Measurements from ENCODE around the gene OIP5.
"Not testable (repeated sequence)": the region's sequence is repeated elsewhere in the genome, so short reads cannot be mapped to it uniquely, and the experiment has no call there.

The OIP5 gene

DNA sequence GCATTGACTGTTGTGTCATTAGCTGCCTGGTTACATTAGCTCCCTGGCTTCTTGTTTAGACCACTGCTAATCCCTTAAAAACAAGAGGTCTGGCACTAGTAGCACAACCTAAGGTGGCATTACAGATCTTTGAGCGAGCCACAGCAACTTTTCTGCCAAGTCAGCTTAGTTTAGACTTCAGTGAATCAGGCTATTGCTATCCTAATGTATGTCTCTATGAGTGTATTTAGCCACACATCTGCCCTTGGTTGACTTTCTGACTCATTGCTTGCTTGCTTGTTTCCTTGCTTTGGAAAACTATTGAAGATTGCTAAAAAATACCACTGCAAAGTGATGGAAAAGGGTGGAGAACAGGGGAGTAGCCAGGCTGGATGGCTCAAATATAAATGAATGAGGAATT is 51.2 kb downstream of the OIP5 start:
- H3K9ac ChIP-seq: peak overlapping the region in 1 of 11 experiments; percentile 32; a peak in 1 of 22 replicates
- no peak for TF ChIP-seq Cebpa-rat (IDR thresholded peaks at IDR 0.05)
- no peaks in the 10 kb centered on the region for H3K27me3 ChIP-seq
- H3K4me1 ChIP-seq: peaks cover 19 to 38% (median 33%) of the 10 kb centered on the region in 10 experiments
- H3K27ac ChIP-seq: no peak overlapping the region; a peak in 1 of 22 replicates
- H3K9me3 ChIP-seq (replicated peaks in 1 of 11): no peaks in the 10 kb centered on the region
- H3K36me3 ChIP-seq: peaks cover 36 to 61% (median 44%) of the 10 kb centered on the region in 11 experiments
- no peak overlapping the region for H3K4me3 ChIP-seq
- H4K20me1 ChIP-seq: peaks cover 0 to 9% (median 0%) of the 10 kb centered on the region in 11 experiments; a peak in 6 of 22 replicates
- peak overlapping the region in 3 of 11 experiments; percentile 13 to 78 (median 23); a peak in 3 of 22 replicates for H3K4me2 ChIP-seq

DNA sequence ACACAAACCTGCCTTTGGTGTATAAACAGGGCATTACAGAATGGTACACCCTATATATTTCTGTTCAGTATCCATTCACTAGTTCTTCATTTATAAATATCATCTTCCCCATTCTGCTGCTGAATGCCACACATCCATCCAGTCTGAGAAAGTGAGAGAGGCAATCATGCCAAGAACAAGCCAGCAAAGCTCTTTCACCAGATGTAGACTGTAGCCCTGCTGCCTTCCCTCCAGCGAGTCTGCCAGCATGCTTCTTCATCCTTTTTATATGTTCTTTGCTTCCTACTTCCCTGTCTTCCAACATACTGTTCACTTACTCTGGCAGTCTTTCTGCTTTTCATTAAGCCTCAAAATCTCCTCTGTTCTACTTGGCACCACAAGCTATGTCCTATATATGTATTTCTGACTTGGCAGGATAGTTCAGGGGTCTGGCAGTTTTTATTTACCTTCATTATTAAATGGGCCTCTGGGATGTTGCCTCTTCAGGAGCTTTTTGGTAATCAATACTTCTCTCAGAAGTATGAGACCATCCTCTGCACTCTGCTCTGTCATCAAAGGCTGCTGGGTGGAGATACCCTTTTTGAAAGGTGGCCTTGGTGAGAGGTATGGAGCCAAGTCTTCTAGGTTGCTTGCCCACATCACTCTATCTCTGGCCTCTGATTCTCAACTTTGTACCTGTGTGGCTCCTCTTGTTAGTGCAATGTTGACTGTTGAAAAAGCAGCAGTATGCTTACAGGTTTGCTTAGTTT is 52.7 kb downstream of the OIP5 start:
- Histone ChIP-seq H4K20me1 (no peaks in the 10 kb centered on the region), H3K9ac (no peak overlapping the region), H3K27me3 (no peaks in the 10 kb centered on the region), H3K27ac (no peak overlapping the region), H3K4me3 (no peak overlapping the region), H3K4me1 (peaks cover 8 to 27% (median 21%) of the 10 kb centered on the region in 10 experiments), H3K36me3 (peaks cover 35 to 63% (median 46%) of the 10 kb centered on the region in 11 experiments), H3K9me3 (replicated peaks in 1 of 11) (no peaks in the 10 kb centered on the region), H3K4me2 (no peak overlapping the region)
- no peak for TF ChIP-seq Cebpa-rat (IDR thresholded peaks at IDR 0.05)

GRCh38 chr15:41278319-41278718 is 54.1 kb downstream of the OIP5 start:
- Histone ChIP-seq H3K27me3 (no peaks in the 10 kb centered on the region), H3K4me1 (peaks cover 6 to 25% (median 20%) of the 10 kb centered on the region in 10 experiments), H3K36me3 (peaks cover 47 to 74% (median 57%) of the 10 kb centered on the region in 11 experiments), H4K20me1 (no peaks in the 10 kb centered on the region), H3K9ac (no peak overlapping the region), H3K9me3 (replicated peaks in 1 of 11) (no peaks in the 10 kb centered on the region), H3K4me2 (no peak overlapping the region), H3K27ac (no peak overlapping the region), H3K4me3 (no peak overlapping the region)
- no peak for TF ChIP-seq Cebpa-rat (IDR thresholded peaks at IDR 0.05)

- TF ChIP-seq Cebpa-rat (IDR thresholded peaks at IDR 0.05): no peak
- no peak overlapping the region for H3K27ac ChIP-seq
Observed at GRCh38 chr15:41276831-41277230, 55.6 kb downstream of the OIP5 start.

GRCh38 chr15:41269887-41270286 is 62.5 kb downstream of the OIP5 start:
- no peak for TF ChIP-seq Cebpa-rat (IDR thresholded peaks at IDR 0.05)
- Histone ChIP-seq H3K27ac (no peak overlapping the region), H4K20me1 (no peaks in the 10 kb centered on the region), H3K9ac (no peak overlapping the region), H3K36me3 (peaks cover 54 to 100% (median 77%) of the 10 kb centered on the region in 11 experiments), H3K4me1 (peaks cover 0 to 9% (median 0%) of the 10 kb centered on the region in 10 experiments; a peak in 4 of 20 replicates), H3K9me3 (replicated peaks in 1 of 11) (no peaks in the 10 kb centered on the region), H3K27me3 (no peaks in the 10 kb centered on the region), H3K4me2 (no peak overlapping the region), H3K4me3 (no peak overlapping the region)

More at GRCh38 chr15:41276831-41277230, 55.6 kb downstream of the OIP5 start:
- H4K20me1 ChIP-seq: no peaks in the 10 kb centered on the region
- peaks cover 58 to 88% (median 72%) of the 10 kb centered on the region in 11 experiments for H3K36me3 ChIP-seq
- H3K9ac ChIP-seq: no peak overlapping the region
- no peak overlapping the region for H3K4me3 ChIP-seq
- H3K9me3 ChIP-seq (replicated peaks in 1 of 11): no peaks in the 10 kb centered on the region
- H3K4me1 ChIP-seq: peaks cover 0 to 10% (median 9%) of the 10 kb centered on the region in 10 experiments; a peak in 13 of 20 replicates
- no peaks in the 10 kb centered on the region for H3K27me3 ChIP-seq
- H3K4me2 ChIP-seq: no peak overlapping the region

- Histone ChIP-seq H3K27me3 (no peaks in the 10 kb centered on the region), H3K4me3 (no peak overlapping the region; a peak in 2 of 20 replicates), H3K4me2 (peak overlapping the region; percentile 13 to 77 (median 51); a peak in 20 of 22 replicates), H3K4me1 (peaks cover 23 to 45% (median 34%) of the 10 kb centered on the region in 10 experiments), H3K9me3 (replicated peaks in 1 of 11) (peaks cover 11 to 24% (median 16%) of the 10 kb centered on the region in 11 experiments; a peak in 19 of 22 replicates), H4K20me1 (no peaks in the 10 kb centered on the region; a peak in 1 of 22 replicates), H3K27ac (peak overlapping the region in 9 of 11 experiments; percentile 29 to 79 (median 72); a peak in 17 of 22 replicates), H3K9ac (peak overlapping the region in 7 of 11 experiments; percentile 18 to 50 (median 32); a peak in 14 of 22 replicates), H3K36me3 (peaks cover 52 to 93% (median 69%) of the 10 kb centered on the region in 11 experiments)
- peak in 4 of 11 experiments; percentile 28 to 58 (median 50); a peak in 4 of 22 replicates for TF ChIP-seq Cebpa-rat (IDR thresholded peaks at IDR 0.05)
Observed at GRCh38 chr15:41263891-41264351, 68.5 kb downstream of the OIP5 start.

GRCh38 chr15:41262571-41262970 is 69.8 kb downstream of the OIP5 start:
- no peaks in the 10 kb centered on the region; a peak in 1 of 22 replicates for H4K20me1 ChIP-seq
- 0 out of 22 replicates have a peak, but pooled peaks of 1 of the 11 experiments have one; percentile 8 for TF ChIP-seq Cebpa-rat (IDR thresholded peaks at IDR 0.05)
- H3K36me3 ChIP-seq: peaks cover 57 to 88% (median 69%) of the 10 kb centered on the region in 11 experiments

GRCh38 chr15:41260924-41261323 is 71.5 kb downstream of the OIP5 start:
- H3K27me3 ChIP-seq, H3K9ac ChIP-seq, H3K27ac ChIP-seq, H3K4me3 ChIP-seq, H4K20me1 ChIP-seq: not testable (repeated sequence)
- peaks cover 31 to 50% (median 45%) of the 10 kb centered on the region in 10 experiments for H3K4me1 ChIP-seq
- peaks cover 11 to 24% (median 16%) of the 10 kb centered on the region in 11 experiments; a peak in 19 of 22 replicates for H3K9me3 ChIP-seq (replicated peaks in 1 of 11)
- peaks cover 52 to 85% (median 64%) of the 10 kb centered on the region in 11 experiments for H3K36me3 ChIP-seq
- H3K4me2 ChIP-seq: peak overlapping the region in 3 of 11 experiments; percentile 1 to 17 (median 6); a peak in 2 of 22 replicates

More at GRCh38 chr15:41262571-41262970, 69.8 kb downstream of the OIP5 start:
- Histone ChIP-seq H3K9ac (no peak overlapping the region), H3K4me1 (peaks cover 31 to 51% (median 40%) of the 10 kb centered on the region in 10 experiments), H3K4me3 (no peak overlapping the region), H3K27ac (peak overlapping the region in 4 of 11 experiments; percentile 71 to 79 (median 73); a peak in 2 of 22 replicates), H3K27me3 (no peaks in the 10 kb centered on the region), H3K4me2 (no peak overlapping the region), H3K9me3 (replicated peaks in 1 of 11) (peaks cover 11 to 24% (median 16%) of the 10 kb centered on the region in 11 experiments; a peak in 19 of 22 replicates)

Measured in BLaER1 treated with 17β-estradiol and CSF1 and Interleukin-3, amounts not matched to agents 10 nM and 100 nM (cell line).